AG10803 (cell line): Measurements from ENCODE around the gene NT5DC4.
A peak's percentile ranks its signal among the peaks of the same experiment; 100 is the strongest.

Experiments
- DNase-seq: peaks from one replicate; pipeline ENCODE4 v3.0.0; 2010; ENCODE audit warnings: low read depth
- H3K4me3 ChIP-seq: 2 replicates; pipeline ENCODE4 v1.5.1; 2011; ENCODE audit warnings: mild to moderate bottlenecking, low read length, control low read depth
- CTCF ChIP-seq: conservative IDR thresholded peaks from 2 replicates; pipeline ENCODE4 v1.5.1; 2011; ENCODE audit warnings: mild to moderate bottlenecking, low read length, control low read depth, inconsistent platforms

NT5DC4 gene

GRCh38 chr2:112683550-112684414 is 37.0 kb upstream of the NT5DC4 start:
- no peak for TF ChIP-seq CTCF
- no peak for DNase-seq
- H3K4me3 ChIP-seq: no peak overlapping the region

- no peak overlapping the region for H3K4me3 ChIP-seq
- no peak for DNase-seq
- TF ChIP-seq CTCF: no peak
Observed at GRCh38 chr2:112684415-112684775, 36.4 kb upstream of the NT5DC4 start.

GRCh38 chr2:112685271-112685884 is 35.4 kb upstream of the NT5DC4 start:
- no peak overlapping the region for H3K4me3 ChIP-seq
- DNase-seq: no peak
- peak; percentile 40 for TF ChIP-seq CTCF

- no peak for TF ChIP-seq CTCF
- no peak overlapping the region for H3K4me3 ChIP-seq
- DNase-seq: no peak
Observed at GRCh38 chr2:112686348-112687217, 34.2 kb upstream of the NT5DC4 start.

- no peak for DNase-seq
- H3K4me3 ChIP-seq: no peak overlapping the region
- TF ChIP-seq CTCF: no peak
Observed at GRCh38 chr2:112687522-112687921, 33.3 kb upstream of the NT5DC4 start.

GRCh38 chr2:112688086-112688880 is 32.5 kb upstream of the NT5DC4 start:
- DNase-seq: no peak
- H3K4me3 ChIP-seq: no peak overlapping the region
- no peak for TF ChIP-seq CTCF
